GM18868 (cell line): ENCODE results near the gene IL36B.

ENCODE experiments used
- ATAC-seq: cut with Tn5 transposase; IDR thresholded peaks from one replicate; pipeline ENCODE4 v1.9.1; 2021; ENCODE audit warnings: mild to moderate bottlenecking, moderate library complexity; ENCODE audit not compliant: unreplicated experiment

The IL36B gene

DNA sequence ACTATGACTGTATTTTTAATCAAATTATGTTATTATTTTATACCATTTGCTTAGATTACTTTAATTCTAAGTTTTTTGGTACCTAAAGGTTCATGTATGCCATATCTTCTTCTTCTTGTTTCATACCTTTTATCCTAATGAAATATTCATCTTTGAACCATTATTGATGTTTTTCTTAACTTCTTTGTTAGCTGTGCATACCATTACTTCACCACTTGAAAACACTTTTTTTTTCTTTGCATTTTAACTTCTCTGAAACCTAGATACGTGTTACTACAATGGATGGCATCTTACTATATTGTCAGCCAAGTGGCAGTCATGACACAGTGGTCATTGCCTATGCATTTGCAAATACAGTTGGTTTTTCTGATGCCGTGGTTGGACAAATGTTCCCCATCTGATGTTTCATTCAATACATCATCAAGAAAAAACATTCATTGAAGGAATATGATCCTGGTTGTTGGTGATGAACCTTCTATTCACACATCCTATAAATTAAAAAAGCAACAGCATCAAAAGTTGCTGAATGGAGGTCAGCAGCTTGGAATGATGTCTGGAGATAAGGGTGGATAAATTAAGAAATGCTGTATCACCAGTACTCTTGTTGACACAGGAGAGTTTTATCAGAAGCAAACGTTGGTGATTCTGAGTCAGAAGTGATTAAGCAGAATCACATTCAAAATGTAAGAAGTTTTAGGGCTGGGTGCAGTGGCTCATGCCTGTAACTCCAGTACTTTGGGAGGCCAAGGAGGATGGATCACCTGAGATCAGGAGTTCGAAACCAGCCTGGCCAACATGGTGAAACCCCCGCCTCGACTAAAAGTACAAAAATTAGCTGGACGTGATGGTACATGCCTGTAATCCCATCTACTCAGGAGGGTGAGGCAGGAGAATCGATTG lies 40.0 kb downstream of the IL36B start:
- no peak for ATAC-seq

DNA sequence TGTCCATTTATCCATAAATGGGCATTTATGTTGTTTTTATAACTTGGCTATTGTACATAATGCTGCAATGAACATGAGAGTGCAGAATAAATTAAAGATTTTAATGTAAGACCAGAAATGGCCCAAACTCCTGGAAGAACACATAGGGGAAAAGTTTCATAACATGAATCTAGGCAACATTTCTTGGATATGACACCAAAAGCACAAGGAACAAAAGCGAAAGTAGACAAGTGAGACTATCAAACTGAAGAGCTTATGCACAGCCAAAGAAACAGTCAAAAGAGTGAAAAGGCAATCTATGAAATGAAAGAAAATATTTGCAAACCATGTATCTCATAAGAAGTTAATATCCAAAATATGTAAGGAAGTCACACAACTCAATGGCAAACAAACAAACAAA lies 41.6 kb downstream of the IL36B start:
- ATAC-seq: no peak

DNA sequence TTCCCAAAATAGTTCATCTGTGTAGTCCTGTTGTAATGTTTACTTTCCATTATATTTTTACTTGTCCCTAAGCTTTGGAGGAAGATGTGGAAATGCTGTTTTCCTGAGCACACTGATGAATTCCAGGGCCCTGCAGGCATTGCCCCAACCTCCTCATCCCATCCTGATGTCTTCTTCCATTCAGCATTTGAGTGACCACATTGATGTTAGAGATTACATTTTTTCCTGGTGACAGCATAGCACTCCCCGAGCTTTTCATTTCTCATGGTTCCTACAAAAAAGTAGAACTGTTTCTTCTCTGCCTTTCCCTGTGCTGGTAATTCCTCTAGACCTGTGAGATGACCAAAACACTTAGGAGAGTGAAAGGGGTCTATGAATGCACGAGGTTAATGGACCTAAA lies 42.6 kb downstream of the IL36B start:
- no peak for ATAC-seq

DNA sequence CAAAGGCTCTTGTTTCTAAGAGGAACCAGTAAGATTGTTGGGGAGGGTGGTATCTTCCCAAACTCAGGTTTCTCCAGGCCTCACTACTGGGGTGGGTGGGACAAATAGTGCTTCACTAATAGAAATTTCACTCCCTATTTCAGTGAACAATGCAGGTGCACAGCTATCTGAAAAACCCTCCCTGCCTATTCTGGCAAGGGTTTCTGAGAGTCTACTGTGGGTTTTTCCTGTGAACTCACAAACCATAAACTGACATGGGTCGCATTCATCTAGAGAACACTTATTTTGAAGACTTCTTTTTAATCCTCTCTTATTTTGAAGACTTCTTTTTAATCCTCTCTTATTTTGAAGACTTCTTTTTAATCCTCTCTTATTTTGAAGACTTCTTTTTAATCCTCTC lies 43.0 kb downstream of the IL36B start:
- ATAC-seq: no peak

DNA sequence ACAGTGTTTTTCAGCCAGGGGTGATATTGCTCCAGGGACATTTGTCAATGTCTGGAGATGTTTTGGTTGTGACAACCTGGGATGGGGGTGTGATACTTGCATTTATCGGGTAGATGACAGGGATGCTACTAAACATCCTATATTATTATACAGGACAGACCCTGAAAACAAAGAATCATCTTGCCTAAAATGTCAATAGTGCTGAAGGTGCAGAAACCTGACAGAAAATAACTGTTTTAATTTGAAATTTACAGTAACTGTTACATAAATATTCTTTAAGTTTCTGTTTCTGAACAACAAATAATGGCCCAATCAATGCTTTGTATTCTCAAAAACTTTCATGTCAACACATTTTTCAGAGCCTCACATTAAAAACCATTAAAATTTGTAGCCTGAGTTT lies 45.4 kb downstream of the IL36B start:
- no peak for ATAC-seq

DNA sequence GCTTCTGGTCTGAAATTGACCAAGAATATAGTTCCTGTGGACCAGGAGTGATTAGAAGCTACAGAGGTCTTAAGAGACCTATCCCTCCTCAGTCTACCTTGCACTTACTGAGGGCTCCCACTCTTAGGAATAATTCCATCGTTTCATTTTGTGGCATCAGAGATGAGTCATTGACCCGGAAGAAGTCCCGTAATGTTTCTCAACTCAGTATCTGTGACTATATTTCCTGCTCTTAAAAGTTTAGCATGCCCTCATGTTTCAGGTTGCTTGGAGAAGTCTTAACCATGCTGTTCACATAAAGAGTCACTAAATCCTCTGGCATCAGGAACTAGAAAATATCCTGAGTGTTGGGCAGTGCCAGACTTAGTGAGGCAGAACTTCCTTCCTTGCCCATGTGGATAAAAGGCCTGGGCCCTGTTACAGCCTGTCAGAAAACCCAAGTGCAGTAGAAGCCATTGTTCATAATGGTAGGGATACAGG lies 47.6 kb downstream of the IL36B start, which contains the start of gene IL36A:
IL36A (plus strand) TSS at position 430 of the 480 bp plus-strand sequence. CDS start 413 bp downstream, outside the sequence.
- ATAC-seq: no peak

DNA sequence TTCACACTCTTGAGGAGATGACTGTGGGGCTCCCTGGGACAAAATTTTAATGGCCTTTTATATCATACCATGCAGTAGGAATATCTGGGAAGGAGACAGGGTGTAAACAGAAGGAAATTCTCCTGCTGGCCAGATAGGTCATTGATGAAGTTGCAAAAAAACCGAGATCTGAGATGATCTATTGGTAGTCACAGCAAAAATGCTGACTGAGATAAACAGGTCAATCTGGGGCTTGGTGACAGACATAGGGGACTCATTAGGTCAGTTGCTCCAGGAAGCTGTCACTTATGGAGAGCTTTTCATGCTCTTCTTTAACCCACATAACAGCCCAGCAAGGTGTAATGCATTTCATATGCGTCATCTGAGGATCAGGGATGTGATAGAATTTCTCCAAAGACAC lies 50.0 kb downstream of the IL36B start:
- ATAC-seq: no peak

DNA sequence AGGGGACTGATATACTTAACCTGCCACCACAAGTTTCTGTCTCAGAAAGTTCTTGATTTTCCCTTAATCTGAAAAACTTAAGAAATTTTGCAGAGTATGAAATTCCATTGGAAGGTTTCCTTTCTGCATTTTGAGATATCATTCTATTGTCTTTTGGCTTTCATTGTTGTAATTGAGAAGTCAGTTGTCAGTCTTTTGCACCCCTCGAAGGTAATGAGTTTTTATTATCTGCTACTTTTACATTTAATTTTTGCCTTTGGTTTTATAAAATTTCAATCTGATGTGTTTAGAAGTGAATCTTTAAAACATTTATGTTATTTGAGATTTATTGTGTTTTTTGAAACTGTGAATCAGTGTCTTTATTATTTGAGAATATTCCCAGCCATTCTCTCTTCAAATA lies 52.2 kb downstream of the IL36B start:
- no peak for ATAC-seq

DNA sequence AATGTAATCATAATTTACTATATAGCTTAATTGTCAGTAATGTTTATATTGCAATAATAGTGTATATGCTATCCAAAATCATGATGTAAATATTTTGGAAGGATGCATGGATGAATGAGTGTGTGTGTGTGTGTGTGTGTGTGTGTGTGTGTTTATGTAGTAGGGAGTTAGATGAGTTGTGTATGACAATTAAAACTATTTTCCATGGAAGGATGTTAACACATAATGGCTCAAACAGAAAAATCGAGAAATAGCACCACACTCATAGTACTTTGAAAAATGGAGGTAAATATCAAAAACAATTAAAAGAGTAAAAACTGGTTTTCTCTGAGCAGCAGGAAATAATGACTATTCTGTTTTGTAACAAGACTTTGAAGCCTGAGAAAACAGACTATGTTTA lies 55.5 kb downstream of the IL36B start:
- ATAC-seq: no peak

DNA sequence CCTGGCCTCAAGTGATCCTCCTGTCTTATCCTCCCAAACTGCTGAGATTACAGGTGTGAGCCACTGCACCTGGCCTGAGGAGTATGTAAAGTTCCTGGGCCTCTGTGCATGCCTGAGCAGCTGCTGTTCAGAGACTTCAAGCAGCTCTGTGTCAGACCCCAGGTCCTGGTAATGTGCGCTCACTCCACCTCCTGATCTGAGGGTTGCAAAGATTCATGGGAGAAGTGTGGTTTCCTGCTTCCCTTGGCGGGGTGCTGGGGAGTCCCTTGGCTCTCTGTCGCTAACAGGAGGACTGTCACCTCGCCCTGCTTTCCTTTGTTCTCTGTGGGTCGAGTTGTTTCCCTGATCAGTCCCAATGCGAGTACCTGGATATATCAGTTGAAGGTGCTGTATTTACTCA lies 56.0 kb downstream of the IL36B start:
- ATAC-seq: no peak

DNA sequence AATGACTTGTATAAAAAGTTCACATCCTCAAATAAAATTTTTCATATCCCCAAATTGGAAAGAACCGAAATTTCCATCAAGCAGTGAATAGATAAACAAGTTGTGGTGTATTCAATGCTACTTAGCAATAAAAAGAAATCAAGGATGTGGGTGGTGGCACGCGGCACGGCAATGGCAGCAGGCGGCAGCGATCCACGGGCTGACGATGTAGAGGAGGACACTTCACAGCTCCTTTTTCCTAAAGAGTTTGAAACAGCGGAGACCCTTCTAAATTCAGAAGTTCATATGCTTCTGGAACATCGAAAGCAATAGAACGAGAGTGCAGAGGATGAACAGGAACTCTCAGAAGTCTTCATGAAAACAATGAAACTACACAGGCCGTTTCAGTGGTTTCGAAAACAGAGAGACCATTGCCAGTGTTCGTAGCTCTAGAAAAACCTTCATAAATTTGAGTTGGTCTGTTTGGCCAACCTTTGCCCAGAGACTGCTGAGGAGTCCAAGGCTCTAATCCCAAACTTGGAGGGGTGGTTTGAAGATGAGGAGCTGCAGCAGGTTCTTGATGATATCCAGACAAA lies 57.2 kb downstream of the IL36B start:
- no peak for ATAC-seq

DNA sequence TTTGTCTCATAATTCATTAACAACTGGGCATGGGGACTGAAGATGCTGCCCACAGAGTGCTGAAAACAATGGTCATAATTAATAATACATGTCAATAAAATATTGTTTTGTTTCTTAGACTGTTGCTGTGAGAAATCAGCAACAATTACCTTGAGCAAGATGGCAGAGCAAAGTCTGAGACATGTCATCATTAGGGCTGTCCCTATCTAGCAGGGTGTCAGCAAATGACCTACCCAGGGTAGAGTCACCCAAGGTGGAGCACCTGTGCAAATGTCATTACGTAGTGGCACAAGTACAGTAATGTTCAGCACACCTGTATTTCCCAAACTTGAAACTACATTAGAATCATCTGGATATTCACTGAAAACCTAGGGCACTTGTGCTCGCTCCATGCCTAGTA lies 58.0 kb downstream of the IL36B start:
- ATAC-seq: no peak

DNA sequence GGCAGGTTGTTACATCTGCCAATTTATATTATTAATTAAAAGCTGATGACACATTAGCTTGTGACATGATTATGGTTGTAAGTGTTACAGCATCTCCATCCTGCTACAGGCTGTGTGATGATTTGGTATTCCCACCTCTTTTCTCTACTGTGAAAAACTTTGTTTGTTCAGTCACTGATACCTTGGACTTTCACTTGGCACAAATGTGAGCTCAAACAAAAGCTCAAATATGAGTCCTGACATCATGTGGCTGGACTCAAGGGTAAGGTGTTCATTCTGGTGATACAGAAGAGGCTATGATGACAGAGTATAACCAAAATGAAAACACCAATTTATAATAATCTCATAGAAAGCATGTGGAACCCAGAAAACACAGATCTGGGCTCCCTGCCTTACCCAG lies 58.8 kb downstream of the IL36B start:
- no peak for ATAC-seq

DNA sequence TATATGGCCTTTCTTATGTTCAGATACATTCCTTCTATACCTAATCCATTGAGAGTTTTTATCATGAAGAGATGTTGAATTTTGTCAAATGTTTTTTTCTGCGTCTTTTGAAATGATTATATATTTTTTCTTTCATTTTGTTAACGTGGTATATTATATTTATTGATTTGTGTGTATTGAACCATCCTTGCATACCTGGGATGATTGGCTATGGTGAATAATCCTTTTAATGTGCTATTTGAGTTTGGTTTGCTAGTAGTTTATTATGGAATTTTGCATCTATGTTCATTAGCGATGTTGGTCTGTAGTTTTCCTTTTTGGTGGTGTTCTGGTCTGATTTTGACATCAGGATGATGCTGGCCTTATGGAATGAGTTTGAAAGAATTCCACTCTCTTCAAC lies 63.1 kb downstream of the IL36B start:
- ATAC-seq: no peak

DNA sequence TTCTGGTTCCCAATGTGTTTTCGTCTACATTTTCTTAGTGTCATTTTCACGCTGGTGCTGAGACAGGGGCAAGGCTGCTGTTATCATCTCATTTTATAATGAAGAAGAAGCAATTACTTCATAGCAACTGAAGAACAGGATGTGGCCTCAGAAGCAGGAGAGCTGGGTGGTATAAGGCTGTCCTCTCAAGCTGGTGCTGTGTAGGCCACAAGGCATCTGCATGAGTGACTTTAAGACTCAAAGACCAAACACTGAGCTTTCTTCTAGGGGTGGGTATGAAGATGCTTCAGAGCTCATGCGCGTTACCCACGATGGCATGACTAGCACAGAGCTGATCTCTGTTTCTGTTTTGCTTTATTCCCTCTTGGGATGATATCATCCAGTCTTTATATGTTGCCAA lies 67.6 kb downstream of the IL36B start:
- ATAC-seq: peak; percentile 61

DNA sequence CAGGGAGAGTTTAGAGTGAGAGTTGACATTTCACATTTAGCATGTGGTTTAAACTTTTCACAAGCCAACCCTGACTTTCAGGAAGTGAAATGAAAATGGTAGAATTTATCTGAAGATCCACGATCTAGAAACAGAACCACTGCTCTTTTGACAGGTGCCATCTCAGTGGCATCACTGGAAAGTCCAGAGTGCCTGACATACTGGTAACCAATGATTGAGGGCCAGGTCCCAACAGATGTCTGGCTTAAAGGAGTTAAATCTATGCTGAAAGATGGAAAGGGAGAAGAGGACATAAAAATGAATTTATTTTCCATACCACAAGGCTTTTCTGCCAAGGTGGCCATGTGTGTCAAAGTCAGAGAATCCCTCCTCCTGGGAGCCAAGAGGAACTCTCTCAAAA lies 72.1 kb downstream of the IL36B start:
- no peak for ATAC-seq

DNA sequence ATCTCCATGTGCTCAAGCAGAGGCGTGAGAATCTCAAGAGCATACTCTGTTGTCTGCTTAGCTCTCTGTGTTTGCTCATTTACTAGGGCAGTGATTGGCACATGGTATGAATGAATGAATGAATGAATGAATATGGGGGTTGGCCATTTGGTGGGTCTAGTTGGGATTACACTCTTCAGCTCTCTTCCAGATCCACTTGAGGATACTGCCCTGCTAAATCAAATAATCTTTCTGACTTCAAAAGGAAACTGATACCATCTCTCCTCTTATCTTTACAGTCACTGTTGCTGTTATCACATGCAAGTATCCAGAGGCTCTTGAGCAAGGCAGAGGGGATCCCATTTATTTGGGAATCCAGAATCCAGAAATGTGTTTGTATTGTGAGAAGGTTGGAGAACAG lies 72.9 kb downstream of the IL36B start:
- no peak for ATAC-seq

DNA sequence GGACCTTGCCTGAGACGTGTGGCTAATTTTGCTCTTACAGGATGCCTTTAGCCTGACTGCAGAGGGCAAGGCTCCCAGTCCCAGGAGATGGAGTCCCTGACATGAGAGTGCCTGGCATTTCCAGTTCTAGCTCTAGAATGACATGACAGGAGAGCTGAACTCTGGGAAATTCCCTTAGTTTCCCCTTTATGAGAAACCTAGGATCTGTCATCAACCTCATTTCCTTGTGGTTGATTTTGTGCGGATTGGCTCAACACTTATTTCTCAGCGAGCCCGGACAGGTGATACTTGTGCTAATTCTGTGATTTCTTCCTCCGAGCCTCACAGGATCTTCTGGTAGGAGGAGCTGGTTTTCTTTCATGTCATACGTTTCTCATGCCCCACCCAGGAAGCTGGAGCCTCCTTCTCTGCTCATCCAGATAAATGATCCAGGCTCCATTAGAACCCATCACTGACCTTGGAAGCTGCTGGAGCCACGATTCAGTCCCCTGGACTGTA lies 75.1 kb downstream of the IL36B start, which contains the start of gene IL36G:
IL36G (plus strand) TSS at position 448 of the 498 bp plus-strand sequence. CDS start 633 bp downstream, outside the sequence.
- ATAC-seq: no peak
